ENCODE measurements around the gene MTCL3.

MTCL3 gene

DNA sequence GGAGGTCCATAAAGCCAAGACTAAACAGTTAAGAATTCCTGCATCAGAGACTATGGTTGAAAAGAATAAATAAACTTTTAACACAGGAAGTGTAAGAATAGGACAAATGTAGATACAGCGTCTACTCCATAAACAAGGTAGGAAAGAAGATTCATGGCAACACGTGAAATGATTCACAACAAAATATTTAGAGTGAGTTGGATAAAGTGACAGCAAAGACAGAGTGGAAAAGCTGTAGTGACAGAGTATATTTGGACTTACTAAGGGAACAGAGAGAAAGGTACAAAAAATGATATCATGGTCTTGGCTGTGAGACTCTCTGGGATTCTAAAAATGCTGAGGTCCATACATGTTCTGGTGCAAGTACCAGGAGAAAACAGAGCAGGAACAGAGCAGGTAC lies 38.0 kb downstream of the MTCL3 start:
- WGBS, 10 experiments, result 60 to 100% (median 91%) methylated on average over 1 to 2 of the region's 2 CpGs
- no peak for ATAC-seq (replicated peaks in 6 of 8)
- Histone ChIP-seq H3K4me1 (replicated peaks in 1 of 2) (peaks cover 3 to 14% of the 10 kb centered on the region in 2 donors), H3K4me3 (no peak overlapping the region), H3K27ac (no peak overlapping the region)
- in situ Hi-C loops (cut with MboI; ENCODE audit: low pct_unique_long_range_greater_than_20kb in 2 of 9, low sequenced_read_pairs in 9 of 9, unreplicated experiment in 9 of 9), result no loop called here

DNA sequence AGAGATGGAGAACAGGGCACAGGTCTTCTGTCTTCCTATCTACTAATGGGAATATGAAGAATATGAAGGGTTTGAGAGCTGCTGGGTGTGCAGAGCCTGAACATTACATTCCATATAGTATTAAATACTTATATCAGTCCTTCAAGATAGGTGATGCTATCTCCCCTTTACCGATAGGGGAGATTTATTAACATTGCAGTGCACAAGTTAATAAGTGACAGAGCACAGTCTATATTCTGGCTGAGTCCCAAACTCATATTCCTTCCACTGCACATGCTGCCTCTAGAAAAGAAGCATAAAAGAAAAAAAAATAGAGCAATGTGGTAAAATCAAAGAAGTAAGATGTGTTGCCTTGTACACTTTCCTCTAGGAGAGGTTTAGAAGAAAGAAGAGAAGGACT lies 41.5 kb downstream of the MTCL3 start:
- Histone ChIP-seq H3K27ac (no peak overlapping the region), H3K4me3 (no peak overlapping the region), H3K4me1 (replicated peaks in 1 of 2) (no peaks in the 10 kb centered on the region)
- WGBS, 10 experiments, result 60 to 100% (median 100%) methylated on average over 1 of the region's 1 CpG; no CpG with 5 or more reads in 6 of the 10 experiments
- in situ Hi-C loops (cut with MboI; ENCODE audit: low pct_unique_long_range_greater_than_20kb in 2 of 9, low sequenced_read_pairs in 9 of 9, unreplicated experiment in 9 of 9), result no loop called here
- ATAC-seq (replicated peaks in 6 of 8), result no peak

DNA sequence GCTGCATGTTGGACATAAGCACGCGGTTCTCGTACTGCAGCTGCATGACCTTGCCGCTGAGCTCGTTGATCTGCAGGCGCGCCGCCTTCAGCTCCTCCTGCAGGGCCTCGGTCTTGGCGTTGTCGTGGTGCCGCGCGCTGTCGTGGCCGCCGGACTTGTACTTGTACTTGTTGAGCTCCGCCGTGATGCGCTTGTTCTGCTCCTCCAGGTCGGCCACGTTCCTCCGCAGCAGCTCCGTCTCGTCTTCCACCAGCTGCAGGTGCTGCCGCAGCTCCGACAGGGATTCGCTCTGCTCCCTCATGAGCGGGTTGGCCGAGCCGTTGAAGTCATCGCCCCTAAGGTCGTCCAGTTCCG lies 43.3 kb downstream of the MTCL3 start:
- ATAC-seq (replicated peaks in 6 of 8), result no peak
- H3K4me1 ChIP-seq (replicated peaks in 1 of 2), result no peaks in the 10 kb centered on the region
- in situ Hi-C loops (cut with MboI; ENCODE audit: low pct_unique_long_range_greater_than_20kb in 2 of 9, low sequenced_read_pairs in 9 of 9, unreplicated experiment in 9 of 9), result no loop called here
- 93 to 100% (median 96%) methylated on average over 1 to 17 of the region's 34 CpGs; no CpG with 5 or more reads in 5 of the 10 experiments for WGBS, 10 experiments
- H3K4me3 ChIP-seq, result no peak overlapping the region
- H3K27ac ChIP-seq, result no peak overlapping the region

DNA sequence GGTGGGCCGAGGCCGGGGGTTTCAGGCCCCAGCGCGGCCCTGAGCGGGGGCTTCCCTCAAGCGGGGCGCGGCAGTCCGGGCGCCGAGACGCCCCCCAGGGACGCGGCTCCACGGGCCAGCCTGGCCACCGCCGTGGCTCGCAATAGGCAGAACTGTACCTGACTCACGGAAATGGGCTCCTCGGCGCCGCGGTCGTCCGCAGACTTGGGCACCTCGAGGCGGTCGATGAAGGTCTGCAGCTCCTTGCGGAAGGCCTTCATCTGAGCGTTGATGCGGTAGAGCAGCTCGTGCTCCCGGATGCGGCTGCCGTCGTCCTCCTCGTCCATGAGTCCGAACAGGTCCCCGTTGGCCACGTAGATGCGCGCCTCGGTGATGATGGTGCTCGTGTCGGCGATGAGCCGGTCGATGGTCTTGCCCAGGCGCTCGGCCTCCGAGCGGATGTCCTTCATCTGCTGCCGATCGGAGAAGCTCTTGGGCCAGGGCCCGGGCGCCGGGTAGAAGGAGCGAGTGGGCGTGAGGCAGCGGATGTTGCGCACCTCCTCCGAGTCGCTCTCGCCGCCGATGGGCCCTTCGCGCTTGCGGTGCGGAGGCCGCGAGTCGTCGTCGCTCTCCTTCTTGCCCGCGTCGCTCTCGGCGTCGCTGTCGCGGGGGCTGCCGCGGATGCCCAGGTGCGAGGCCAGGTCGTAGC lies 43.9 kb downstream of the MTCL3 start:
- Histone ChIP-seq H3K27ac (no peak overlapping the region), H3K4me3 (no peak overlapping the region), H3K4me1 (replicated peaks in 1 of 2) (no peaks in the 10 kb centered on the region)
- WGBS, 10 experiments, result 80 to 100% (median 95%) methylated on average over 1 to 17 of the region's 87 CpGs; no CpG with 5 or more reads in 4 of the 10 experiments
- ATAC-seq (replicated peaks in 6 of 8), result no peak
- in situ Hi-C loops (cut with MboI; ENCODE audit: low pct_unique_long_range_greater_than_20kb in 2 of 9, low sequenced_read_pairs in 9 of 9, unreplicated experiment in 9 of 9), result no loop called here

DNA sequence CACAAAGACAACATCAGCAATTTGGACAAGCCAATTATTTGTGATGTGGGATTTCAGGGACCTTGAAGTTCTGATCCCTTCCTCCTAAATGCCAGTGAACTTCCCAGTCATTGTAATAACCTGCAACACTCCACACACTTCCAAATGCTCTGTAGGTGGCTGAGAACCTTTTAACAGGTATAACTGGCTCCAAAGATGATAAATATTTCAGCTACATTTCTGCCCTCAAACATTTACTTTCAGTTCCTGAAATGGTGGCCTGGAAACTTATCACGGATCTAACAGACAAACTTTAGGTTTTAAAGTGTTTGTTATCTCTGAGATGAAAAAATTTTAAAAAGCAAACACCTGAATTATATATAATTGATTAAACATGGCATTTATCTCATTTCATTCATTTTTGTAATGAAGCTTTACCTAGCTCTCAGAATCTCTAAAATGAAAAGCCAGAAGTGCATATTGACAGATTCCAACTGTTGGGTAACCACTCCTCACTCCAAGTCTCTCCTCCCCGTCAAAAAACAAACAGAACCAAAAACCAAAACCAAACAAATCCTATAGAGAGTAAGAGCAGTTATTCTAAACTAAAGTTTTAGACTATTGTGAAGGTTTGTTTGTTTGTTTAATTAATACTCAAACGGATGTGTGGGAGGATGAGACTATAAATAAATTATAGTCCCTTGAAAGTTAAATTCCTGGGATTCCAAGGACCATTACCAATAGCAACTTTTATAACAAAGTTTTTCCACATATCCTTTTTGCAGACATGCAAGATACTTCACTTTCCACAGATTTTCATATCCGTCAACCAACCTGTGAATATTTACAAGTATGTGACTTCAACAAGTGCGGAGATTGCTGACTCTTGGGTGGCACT lies 47.5 kb downstream of the MTCL3 start:
- in situ Hi-C loops (cut with MboI; ENCODE audit: low pct_unique_long_range_greater_than_20kb in 2 of 9, low sequenced_read_pairs in 9 of 9, unreplicated experiment in 9 of 9), result no loop called here
- no peak for ATAC-seq (replicated peaks in 6 of 8)
- H3K4me1 ChIP-seq (replicated peaks in 1 of 2), result no peaks in the 10 kb centered on the region
- no peak overlapping the region for H3K4me3 ChIP-seq
- WGBS, 10 experiments, result 53 to 100% (median 83%) methylated on average over 1 to 5 of the region's 5 CpGs
- no peak overlapping the region for H3K27ac ChIP-seq

DNA sequence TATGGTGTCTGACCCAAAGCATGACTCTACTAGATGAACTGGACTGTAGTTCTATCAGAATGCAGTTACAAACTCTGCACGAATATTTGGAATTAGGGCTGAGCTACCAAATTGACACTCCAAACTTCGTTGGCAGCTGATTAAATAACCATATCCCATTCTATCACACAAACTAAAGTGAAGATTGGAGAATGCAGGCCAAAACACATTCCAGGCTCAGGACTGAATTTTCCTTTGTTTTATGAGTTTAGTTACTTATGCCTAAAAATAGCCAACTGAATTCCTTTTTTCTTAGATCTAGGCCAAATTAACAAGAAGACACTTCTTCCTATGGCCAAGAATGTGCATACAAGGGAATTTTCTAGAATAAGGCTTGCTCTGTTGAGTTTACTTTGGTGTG lies 50.2 kb downstream of the MTCL3 start:
- WGBS, 10 experiments, result 0 to 100% (median 100%) methylated on average over 1 to 2 of the region's 2 CpGs; no CpG with 5 or more reads in 1 of the 10 experiments
- Histone ChIP-seq H3K27ac (no peak overlapping the region), H3K4me1 (replicated peaks in 1 of 2) (peaks cover 3 to 9% of the 10 kb centered on the region in 2 donors), H3K4me3 (no peak overlapping the region)
- in situ Hi-C loops (cut with MboI; ENCODE audit: low pct_unique_long_range_greater_than_20kb in 2 of 9, low sequenced_read_pairs in 9 of 9, unreplicated experiment in 9 of 9), result loop anchor here in 1 of 9 experiments (5.0 kb wide), 1 partner anchor 68 kb away; no protein-coding TSS in a partner anchor
- ATAC-seq (replicated peaks in 6 of 8), result no peak

DNA sequence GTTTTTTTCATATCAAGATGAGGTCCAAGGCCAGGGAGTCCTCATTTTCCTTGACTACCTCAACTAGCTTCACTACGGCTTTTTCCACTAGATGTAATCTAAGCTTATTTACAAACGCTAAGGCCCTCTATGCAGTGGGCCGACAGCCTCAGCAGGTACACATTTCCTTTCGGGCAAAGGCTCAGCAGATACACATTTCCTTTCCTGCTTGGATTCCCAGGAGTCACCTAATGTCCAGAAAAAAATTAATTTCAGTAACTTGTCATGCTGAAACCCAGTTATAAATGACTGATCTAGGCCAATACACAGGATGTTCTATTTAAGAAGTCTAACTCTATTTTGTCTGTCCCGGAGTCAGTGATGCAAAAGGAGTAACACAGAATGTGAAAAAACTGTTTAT lies 52.7 kb downstream of the MTCL3 start:
- 76 to 96% (median 91%) methylated on average over 3 to 5 of the region's 5 CpGs for WGBS, 10 experiments
- Histone ChIP-seq H3K27ac (no peak overlapping the region), H3K4me1 (replicated peaks in 1 of 2) (peaks cover 3 to 9% of the 10 kb centered on the region in 2 donors), H3K4me3 (no peak overlapping the region)
- in situ Hi-C loops (cut with MboI; ENCODE audit: low pct_unique_long_range_greater_than_20kb in 2 of 9, low sequenced_read_pairs in 9 of 9, unreplicated experiment in 9 of 9), result loop anchor here in 1 of 9 experiments (5.0 kb wide), 1 partner anchor 71 kb away; no protein-coding TSS in a partner anchor
- ATAC-seq (replicated peaks in 6 of 8), result no peak

DNA sequence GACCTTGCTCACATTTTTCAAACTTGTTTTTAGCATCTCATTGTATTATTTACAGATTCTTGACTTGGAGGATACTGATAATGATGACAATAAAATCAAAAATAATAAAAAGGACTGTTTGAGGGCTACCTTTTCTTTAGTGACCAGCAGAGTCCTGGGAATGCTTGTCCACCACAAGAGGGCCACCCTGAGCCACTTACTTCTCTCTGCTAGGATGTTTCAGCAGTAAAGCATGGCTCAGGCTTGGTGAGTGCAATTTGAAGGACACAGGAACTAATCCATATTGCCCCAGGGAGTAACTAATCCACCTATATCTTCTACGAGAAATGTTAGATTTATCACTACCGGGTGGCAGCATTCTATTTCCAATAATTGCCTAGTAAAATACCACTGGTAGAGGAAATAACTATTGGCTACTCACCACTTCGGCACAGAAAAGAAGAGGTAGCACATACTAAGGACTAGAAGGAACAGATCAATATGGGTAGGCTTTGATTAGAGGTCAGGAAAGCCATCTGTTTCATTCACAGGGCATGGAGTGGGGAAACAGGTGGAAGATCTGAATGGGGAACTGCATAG lies 54.2 kb downstream of the MTCL3 start:
- H3K4me1 ChIP-seq (replicated peaks in 1 of 2), result peaks cover 3 to 9% of the 10 kb centered on the region in 2 donors
- ATAC-seq (replicated peaks in 6 of 8), result peak; percentile 82 to 98 (median 94)
- in situ Hi-C loops (cut with MboI; ENCODE audit: low pct_unique_long_range_greater_than_20kb in 2 of 9, low sequenced_read_pairs in 9 of 9, unreplicated experiment in 9 of 9), result loop anchor here in 1 of 9 experiments (5.0 kb wide), 1 partner anchor 72 kb away; no protein-coding TSS in a partner anchor
- H3K27ac ChIP-seq, result no peak overlapping the region
- H3K4me3 ChIP-seq, result no peak overlapping the region
- 0 to 50% (median 33%) methylated on average over 1 to 3 of the region's 3 CpGs; no CpG with 5 or more reads in 3 of the 10 experiments for WGBS, 10 experiments

DNA sequence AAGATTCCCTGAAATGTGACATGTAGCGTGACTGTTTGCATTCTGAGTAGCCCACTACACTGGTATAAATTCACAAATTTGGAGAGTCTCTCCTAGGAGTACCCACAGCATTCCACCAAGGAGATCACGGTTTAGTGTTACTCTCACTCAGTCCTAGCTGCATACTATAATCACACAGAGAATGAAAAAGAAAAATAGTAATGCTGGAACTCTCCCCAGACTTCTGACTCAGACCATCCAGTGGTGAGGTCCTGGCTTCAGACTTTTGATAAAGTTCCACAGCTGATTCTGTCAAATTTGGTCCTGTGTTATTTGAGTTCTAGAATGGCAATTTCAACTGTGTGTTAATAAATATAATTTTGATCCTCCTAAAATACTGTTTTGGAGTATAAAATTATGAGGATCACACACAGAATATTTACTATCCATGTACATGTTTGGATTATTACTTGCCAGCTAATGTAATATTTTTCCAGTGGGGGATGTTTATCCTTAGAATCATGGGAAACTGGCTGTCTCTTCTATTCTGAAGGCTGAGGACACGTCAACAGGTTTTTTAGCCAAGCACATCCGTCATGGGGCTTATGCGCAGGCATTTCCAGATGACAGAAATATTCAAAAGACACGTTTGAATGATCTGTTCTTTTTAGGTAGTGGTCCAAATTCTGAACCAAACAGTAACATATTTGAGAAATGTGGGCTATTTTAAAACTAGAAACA lies 54.8 kb downstream of the MTCL3 start:
- peak in 2 of 8 experiments; percentile 27 to 47 for ATAC-seq (replicated peaks in 6 of 8)
- Histone ChIP-seq H3K27ac (no peak overlapping the region), H3K4me3 (no peak overlapping the region), H3K4me1 (replicated peaks in 1 of 2) (peaks cover 3 to 9% of the 10 kb centered on the region in 2 donors)
- in situ Hi-C loops (cut with MboI; ENCODE audit: low pct_unique_long_range_greater_than_20kb in 2 of 9, low sequenced_read_pairs in 9 of 9, unreplicated experiment in 9 of 9), result no loop called here
- 2 to 100% (median 74%) methylated on average over 1 to 6 of the region's 6 CpGs for whole genome bisulfite sequencing, 10 experiments

DNA sequence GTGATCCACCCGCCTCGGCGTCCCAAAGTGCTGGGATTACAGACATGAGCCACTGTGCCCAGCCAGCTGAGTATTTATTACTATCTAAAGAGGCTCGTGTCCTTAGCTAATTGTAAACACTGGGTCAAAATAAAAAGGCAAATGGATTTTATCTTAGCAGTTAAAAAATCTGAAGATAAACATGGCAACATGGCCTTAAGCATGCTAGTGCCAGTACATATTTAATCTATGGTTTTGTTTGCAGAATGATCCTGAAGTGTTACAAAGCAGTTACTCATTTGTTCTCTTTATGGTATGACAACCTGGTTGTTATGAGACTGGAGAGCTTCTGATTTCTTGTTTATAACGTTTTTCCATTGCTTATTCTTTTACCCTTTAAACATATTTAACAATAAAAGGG lies 56.1 kb downstream of the MTCL3 start:
- ATAC-seq (replicated peaks in 6 of 8), result no peak
- in situ Hi-C loops (cut with MboI; ENCODE audit: low pct_unique_long_range_greater_than_20kb in 2 of 9, low sequenced_read_pairs in 9 of 9, unreplicated experiment in 9 of 9), result no loop called here
- Histone ChIP-seq H3K4me1 (replicated peaks in 1 of 2) (peaks cover 3 to 16% of the 10 kb centered on the region in 2 donors), H3K4me3 (no peak overlapping the region), H3K27ac (no peak overlapping the region)
- WGBS, 10 experiments, result 13 to 100% (median 71%) methylated on average over 1 to 5 of the region's 5 CpGs

DNA sequence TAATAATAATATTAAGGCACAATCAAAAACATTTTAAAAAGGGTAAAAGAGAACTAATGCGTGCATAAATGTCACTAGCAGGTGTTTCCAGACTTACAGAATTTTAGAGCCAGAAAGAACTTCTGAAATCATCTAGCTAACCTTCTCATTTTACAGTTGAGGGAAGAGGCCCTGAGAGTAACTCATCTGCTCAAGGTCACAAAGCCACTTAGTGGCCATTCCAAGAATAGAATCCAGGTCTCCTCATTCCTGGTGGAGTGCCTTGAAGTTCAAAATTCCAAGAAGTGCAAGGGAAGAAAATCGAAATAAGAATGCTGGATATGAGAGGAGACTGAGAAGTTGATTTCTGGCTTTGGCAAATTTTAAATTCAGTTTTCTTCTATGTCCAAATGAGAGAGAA lies 56.8 kb downstream of the MTCL3 start:
- in situ Hi-C loops (cut with MboI; ENCODE audit: low pct_unique_long_range_greater_than_20kb in 2 of 9, low sequenced_read_pairs in 9 of 9, unreplicated experiment in 9 of 9), result no loop called here
- no peak overlapping the region for H3K27ac ChIP-seq
- ATAC-seq (replicated peaks in 6 of 8), result no peak
- 28 to 100% (median 72%) methylated on average over 1 to 2 of the region's 2 CpGs; no CpG with 5 or more reads in 1 of the 10 experiments for WGBS, 10 experiments
- H3K4me3 ChIP-seq, result no peak overlapping the region
- H3K4me1 ChIP-seq (replicated peaks in 1 of 2), result peaks cover 3 to 19% of the 10 kb centered on the region in 2 donors

DNA sequence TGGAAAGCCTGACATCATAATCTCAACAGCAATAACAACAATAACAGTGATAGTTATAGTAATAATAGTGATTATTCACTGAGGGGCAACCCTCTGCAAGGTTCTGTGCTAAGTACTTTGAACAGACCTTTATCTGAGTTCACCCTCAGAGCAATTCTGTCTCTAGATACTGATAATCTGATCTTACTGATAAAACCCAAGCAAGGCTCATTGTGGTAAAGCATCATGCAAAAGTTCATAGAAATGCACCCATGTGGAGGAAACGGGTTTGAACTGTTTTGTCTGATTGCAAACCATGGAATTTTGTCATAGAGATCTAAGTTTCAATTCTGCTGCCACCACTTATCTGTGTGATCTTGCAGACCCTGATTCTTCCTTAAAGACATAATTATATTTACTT lies 58.7 kb downstream of the MTCL3 start:
- WGBS, 10 experiments, result 43 to 100% (median 83%) methylated on average over 1 of the region's 1 CpG; no CpG with 5 or more reads in 4 of the 10 experiments
- Histone ChIP-seq H3K4me3 (no peak overlapping the region), H3K27ac (no peak overlapping the region), H3K4me1 (replicated peaks in 1 of 2) (peaks cover 2 to 18% of the 10 kb centered on the region in 2 donors)
- ATAC-seq (replicated peaks in 6 of 8), result no peak
- in situ Hi-C loops (cut with MboI; ENCODE audit: low pct_unique_long_range_greater_than_20kb in 2 of 9, low sequenced_read_pairs in 9 of 9, unreplicated experiment in 9 of 9), result no loop called here

Measured in motor neuron (in vitro differentiated cells).